ENCODE data around the gene SLCO3A1. TPM values are rescaled to one million over a fixed set of nuclear protein-coding genes. Genes with fewer than 3 reads are reported as not detected.

Gene SLCO3A1
- total RNA-seq, 2 donors from 2014 or later, result 21.4 to 27.3 TPM

GRCh38 chr15:92142242-92143232 lies 289.0 kb downstream of the SLCO3A1 start:
- no peak for DNase-seq (ENCODE audit: low spot score)
- Histone ChIP-seq H3K4me1 (peaks cover 0 to 10% of the 10 kb centered on the region in 2 donors), H3K27ac (peak overlapping the region; percentile 28 to 83), H3K9me3 (no peaks in the 10 kb centered on the region), H3K4me3 (no peak overlapping the region), H3K27me3 (no peaks in the 10 kb centered on the region), H3K36me3 (peaks cover 4% of the 10 kb centered on the region)
- no peak for TF ChIP-seq CTCF (IDR thresholded peaks at IDR 0.05)

- H3K9me3 ChIP-seq, result no peaks in the 10 kb centered on the region
- DNase-seq (ENCODE audit: low spot score), result no peak
- H3K27me3 ChIP-seq, result no peaks in the 10 kb centered on the region
- H3K27ac ChIP-seq, result peak overlapping the region in 1 of 2 donors; percentile 83
- H3K36me3 ChIP-seq, result peaks cover 10% of the 10 kb centered on the region
- peaks cover 0 to 10% of the 10 kb centered on the region in 2 donors for H3K4me1 ChIP-seq
- H3K4me3 ChIP-seq, result no peak overlapping the region
- no peak for TF ChIP-seq CTCF (IDR thresholded peaks at IDR 0.05)
These were observed 290.3 kb downstream of the SLCO3A1 start for GRCh38 chr15:92143765-92144164.

GRCh38 chr15:92146511-92147150 lies 293.1 kb downstream of the SLCO3A1 start:
- no peak overlapping the region for H3K27ac ChIP-seq
- no peak overlapping the region for H3K4me3 ChIP-seq
- H3K36me3 ChIP-seq, result peaks cover 16% of the 10 kb centered on the region
- H3K27me3 ChIP-seq, result no peaks in the 10 kb centered on the region
- no peak for DNase-seq (ENCODE audit: low spot score)
- no peaks in the 10 kb centered on the region for H3K9me3 ChIP-seq
- H3K4me1 ChIP-seq, result peaks cover 0 to 2% of the 10 kb centered on the region in 2 donors
- no peak for TF ChIP-seq CTCF (IDR thresholded peaks at IDR 0.05)

GRCh38 chr15:92149029-92149428 lies 295.5 kb downstream of the SLCO3A1 start:
- peaks cover 36% of the 10 kb centered on the region for H3K36me3 ChIP-seq
- H3K4me3 ChIP-seq, result no peak overlapping the region
- no peak for TF ChIP-seq CTCF (IDR thresholded peaks at IDR 0.05)
- no peak overlapping the region for H3K27ac ChIP-seq
- H3K4me1 ChIP-seq, result no peaks in the 10 kb centered on the region
- DNase-seq (ENCODE audit: low spot score), result no peak
- no peaks in the 10 kb centered on the region for H3K27me3 ChIP-seq
- no peaks in the 10 kb centered on the region for H3K9me3 ChIP-seq

- peaks cover 40% of the 10 kb centered on the region for H3K36me3 ChIP-seq
- no peaks in the 10 kb centered on the region for H3K4me1 ChIP-seq
- no peaks in the 10 kb centered on the region for H3K9me3 ChIP-seq
- H3K4me3 ChIP-seq, result no peak overlapping the region
- no peak overlapping the region for H3K27ac ChIP-seq
- H3K27me3 ChIP-seq, result no peaks in the 10 kb centered on the region
- DNase-seq (ENCODE audit: low spot score), result no peak
- TF ChIP-seq CTCF (IDR thresholded peaks at IDR 0.05), result no peak
These were observed 296.0 kb downstream of the SLCO3A1 start for GRCh38 chr15:92149465-92149864.
